Non-pigmented ciliary epithelial cell (primary cell): ENCODE results near the gene TOX4.
"Not testable (repeated sequence)": the region's sequence is repeated elsewhere in the genome, so short reads cannot be mapped to it uniquely, and the experiment has no call there.

ENCODE experiments used
- DNase-seq: peaks from one replicate; pipeline ENCODE4 v3.0.0-alpha.2; 2010; ENCODE audit warnings: low read depth

Gene TOX4

DNA sequence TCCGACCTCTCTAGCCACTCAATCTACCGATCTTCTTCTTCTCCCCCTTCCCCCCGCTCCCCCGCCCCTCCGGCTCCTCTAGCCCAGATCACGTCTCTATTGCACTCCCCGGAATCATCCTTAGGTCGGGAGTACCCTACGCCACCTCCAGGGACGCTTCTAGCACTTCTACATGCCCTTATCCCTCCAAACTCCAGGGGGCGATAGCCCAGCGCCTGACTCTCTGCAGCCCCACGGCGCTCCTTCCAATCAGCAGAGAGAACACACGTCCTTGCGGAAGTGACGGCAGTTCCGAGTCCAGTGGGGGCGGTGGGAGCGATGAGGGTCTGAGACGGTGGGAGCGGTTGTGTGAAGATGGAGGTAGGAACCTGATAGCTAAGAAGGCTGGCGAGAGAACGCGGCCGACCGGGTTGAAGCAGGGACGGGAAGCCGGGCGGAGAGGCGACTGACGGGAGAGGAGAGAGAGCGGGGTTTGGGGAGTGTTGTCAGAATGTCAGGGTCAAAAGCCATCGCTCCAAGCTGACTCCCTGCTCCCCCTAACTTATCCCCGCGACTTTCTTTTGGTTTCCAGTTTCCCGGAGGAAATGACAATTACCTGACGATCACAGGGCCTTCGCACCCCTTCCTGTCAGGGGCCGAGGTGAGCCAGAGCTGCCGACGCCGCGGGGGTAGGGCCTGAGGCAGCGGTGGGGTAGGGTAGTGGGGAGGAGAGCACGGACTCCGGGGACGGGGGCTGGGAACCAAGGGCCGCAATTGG, at the start of gene TOX4, which contains the start of gene RAB2B:
TSS of gene TOX4 (plus strand) at position 271 of the 757 bp plus-strand sequence. CDS start at position 355, 84 bp downstream.
TSS of gene RAB2B (minus strand) at position 35 of the 757 bp plus-strand sequence. CDS start 87 bp downstream, outside the sequence.
- DNase-seq = peak; percentile 96

DNA sequence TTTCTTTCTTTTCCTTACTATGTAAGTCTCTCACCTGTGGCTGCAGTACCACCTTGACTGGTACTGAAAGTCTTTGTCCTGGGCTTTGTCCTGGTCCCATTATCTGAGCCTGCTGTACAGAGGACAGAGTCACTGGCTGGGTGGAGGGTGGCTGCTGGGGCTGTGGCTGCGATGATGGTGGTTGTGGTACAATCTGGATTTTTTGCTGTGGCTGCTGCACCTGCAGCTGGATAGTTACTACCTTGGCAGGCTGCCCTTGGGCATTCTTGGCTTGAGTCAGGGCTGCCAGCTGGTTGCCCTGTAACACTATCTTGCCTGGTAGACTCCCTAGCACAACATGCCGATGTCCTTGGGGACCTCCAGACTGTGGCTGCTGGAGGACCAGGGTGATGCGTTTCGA, 48.1 kb upstream of the TOX4 start:
- DNase-seq = no peak

DNA sequence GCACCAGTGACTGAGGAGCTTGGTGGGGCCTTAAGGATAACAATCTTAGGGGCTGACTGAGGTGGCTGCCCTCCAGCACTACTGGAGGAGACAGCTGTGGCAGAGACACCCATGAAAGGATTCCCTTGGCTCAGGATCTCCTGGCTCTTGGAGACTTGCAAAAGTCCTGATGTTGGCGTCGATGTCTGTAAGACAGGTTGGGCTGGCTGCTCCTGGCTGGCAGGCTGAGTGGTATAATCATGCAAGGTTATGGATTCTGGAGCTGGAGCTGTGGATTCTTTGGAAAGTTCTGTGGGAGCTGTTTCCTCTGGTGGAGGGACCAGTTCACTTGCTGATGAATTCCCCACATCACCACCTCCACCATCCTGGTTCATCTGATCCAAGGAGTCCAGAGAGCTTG, 45.9 kb upstream of the TOX4 start:
- DNase-seq = no peak

DNA sequence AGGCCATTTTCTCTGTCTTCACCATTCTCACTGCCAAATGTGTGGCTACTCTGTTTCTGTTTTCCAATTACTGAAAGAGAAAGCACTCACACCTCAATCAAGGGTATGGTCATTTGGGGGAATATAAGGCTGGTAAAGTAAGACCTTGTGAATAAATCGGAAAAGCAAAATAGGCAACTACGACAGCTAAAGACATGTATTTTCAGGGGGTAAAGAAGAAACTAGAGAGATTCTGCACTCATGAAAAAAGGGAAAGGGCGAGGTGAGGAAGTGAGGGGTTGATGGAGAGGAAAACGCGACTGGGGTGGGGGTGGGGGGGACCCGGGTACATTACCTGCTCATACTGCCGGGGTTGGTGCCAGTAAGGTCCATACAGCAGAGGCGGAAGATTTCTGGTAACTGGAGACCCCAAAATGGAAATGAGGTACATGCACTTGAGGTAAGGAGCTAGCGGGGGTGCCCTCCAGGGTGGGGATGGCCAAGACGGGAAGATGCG, 40.4 kb upstream of the TOX4 start:
- no peak for DNase-seq

GRCh38 chr14:21437063-21437901, 39.7 kb upstream of the TOX4 start:
- DNase-seq = peak; percentile 96

DNA sequence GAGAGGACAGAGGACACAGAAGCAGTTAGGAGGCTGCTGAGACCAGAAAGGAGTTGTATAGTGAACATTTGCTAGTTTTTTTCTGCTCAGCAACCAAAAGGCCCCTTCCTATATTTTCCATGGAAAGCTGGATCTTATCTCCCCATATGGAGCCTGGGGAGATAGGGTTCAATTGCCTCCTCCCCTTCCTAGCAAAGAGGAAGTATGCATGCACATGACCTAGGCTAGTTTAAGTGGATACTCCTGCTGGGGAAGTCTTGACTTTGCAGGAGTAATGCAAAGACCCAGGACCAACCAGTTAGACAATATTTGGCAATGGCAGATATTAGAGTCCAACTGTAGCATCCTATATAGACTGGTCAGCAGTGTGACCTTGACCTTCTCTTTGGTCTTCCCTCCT, 36.1 kb upstream of the TOX4 start:
- no peak for DNase-seq

- DNase-seq = not testable (repeated sequence)
Measured at GRCh38 chr14:21442657-21443056, 34.3 kb upstream of the TOX4 start.

- no peak for DNase-seq
Measured at GRCh38 chr14:21449899-21450216, 27.1 kb upstream of the TOX4 start.

DNA sequence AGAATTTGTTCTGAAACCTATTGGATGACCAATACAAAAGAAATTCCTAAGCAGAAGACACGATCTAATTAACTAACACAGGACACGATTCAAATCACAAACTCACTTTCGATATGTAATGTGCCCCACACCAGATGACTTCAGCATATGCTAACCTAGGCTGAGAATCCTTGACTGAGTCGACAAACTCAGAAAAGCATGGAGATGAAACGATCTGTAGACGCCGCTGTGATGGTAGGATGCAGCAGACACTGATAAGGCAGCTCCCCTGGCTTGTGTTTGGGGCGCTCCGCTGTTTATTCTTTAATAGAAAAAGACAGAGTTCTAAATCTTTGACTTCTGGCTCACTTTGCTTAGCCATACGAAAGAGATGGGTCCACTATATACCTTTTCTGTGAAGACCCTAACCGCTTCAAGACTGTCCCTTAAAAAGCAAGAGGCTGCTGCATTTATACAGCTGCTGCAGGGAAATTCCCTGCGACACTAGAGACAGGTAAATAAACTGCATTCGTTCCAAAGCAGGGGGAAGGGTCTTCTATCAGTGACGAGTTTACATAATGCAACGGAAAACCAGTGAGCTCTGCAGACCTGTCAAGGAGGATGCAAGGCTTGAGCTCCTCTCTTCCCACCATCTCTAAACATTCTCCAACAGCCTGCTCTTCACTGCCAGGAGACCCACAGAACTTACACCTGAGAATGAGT, 22.0 kb upstream of the TOX4 start:
- DNase-seq = no peak

DNA sequence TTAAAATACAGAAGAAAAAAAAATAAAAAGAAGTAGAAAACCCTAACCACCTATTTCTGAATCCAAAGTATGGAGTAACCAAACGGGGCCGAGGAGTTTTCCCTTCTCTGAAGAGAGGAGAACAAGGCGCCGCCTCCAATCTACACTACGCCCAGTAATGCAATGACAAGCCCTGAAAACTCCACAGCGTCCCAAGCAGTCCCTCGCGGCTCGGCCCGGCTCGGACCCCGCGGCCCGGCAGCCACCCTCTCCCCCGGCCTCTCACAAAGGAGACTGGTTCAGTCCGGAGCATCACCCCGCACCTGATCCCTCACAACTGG, 21.4 kb upstream of the TOX4 start:
- no peak for DNase-seq

DNA sequence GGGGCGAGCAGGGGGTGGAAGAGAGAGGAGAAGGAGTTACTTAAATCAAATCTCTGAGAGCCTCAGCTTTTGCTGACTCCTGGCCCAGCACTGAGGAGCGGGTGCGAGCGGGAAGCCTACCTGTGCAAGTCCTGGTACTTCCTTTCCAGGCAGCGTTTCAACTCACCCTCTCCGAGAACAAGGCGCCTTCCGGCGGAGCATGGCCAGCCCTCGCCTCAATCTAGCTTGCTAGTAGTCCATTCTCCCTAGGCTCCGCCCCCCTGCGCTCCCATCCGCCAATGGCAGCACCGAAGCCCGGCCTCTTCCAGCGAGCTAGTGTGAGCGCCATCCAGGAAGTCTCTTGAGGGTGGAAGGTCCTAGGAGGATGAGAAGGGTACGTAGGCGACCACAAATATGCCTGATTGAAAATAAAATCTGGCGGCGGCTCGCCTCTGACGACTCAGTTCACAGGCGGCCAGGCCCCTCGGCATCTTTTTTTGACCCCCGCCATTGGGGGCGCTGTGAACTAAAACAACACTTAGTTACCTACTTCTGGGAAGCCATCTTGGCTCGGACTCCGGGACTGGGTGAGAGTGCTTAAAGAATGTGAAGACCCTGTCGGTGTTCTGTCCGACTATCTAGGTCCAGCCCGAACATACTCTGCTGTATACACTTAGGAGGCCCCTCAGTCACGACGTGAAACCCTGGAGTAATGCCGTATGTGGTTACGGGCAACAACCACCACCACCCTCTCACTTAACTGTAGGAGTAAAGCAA, 20.9 kb upstream of the TOX4 start, which contains the start of gene CHD8:
TSS of gene CHD8 (minus strand) at position 212 of the 756 bp plus-strand sequence. CDS start 24,480 bp downstream, outside the sequence.
- peak; percentile 99 for DNase-seq

DNA sequence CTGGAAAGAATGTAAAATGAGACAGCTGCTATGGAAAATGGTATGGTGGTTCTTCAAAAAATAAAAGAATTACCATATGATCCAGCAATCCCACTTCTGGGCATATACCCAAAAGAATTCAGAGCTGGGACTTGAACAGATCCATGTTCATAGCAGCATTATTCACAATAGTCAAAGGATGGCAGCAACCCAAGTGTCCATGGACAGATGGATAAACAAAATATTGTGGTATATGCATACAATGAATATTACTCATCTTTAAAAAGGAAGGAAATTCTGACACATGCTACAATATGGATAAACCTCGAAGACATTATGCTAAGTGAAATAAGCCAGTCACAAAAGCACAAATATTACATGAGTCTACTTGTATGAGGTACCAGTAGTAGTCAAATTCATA, 9.4 kb upstream of the TOX4 start:
- DNase-seq = peak; percentile 84

DNA sequence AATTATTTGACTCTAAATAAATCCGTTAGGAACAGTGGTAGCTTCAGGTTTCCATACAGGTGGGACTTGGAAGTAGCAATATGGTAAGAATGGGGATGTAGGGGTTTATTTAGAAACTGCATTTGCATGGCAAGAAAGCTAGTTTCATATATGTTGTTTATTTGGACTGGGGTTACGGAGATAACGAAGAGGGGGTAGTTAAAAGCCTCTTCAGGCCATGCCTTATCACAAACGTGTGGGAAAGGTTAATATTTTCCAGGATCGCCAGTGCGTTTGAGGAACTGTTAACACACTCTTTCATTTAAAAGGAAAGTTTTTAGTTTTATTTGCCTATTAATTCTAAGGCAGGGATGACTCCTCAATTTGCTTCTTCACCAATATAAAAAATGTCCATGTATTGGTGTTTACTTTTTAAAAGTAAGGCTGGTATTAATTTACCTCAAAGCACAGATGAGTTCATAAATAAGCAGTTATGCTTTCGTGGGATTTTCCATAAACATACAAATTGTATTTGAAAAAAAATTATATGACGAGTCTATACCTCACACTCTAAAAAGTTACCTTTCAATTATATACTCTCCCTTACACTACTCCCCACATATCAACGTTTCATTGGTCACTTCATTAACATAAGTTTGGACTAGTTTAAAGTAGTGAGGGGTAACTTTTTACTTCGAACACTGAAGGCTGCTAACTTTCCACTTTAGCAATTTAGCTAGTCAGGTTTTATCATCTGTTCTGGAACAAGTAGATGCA, 1.1 kb upstream of the TOX4 start:
- DNase-seq = no peak

DNA sequence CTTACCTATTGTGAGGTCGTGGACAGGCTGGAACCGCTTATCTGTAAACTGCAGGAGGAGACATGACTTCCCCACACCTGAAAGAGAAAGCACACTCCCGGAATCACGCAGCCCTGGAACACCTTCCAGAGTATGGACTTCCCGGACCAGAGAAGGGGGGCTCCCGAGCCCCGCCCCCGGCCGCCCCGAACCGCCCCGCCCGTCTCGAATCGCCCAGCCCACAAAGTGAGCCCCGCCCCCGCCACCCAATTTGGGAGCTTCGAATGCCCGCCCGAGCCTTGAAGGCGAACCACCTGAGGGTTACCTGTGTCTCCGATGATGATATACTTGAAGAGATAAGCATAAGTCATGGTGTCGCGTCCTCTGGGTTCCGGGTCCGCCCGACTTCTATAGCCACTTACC, 471 bp upstream of the TOX4 start:
- no peak for DNase-seq

- peak; percentile 78 for DNase-seq
Measured at GRCh38 chr14:21486640-21487087, 9.7 kb downstream of the TOX4 start.

DNA sequence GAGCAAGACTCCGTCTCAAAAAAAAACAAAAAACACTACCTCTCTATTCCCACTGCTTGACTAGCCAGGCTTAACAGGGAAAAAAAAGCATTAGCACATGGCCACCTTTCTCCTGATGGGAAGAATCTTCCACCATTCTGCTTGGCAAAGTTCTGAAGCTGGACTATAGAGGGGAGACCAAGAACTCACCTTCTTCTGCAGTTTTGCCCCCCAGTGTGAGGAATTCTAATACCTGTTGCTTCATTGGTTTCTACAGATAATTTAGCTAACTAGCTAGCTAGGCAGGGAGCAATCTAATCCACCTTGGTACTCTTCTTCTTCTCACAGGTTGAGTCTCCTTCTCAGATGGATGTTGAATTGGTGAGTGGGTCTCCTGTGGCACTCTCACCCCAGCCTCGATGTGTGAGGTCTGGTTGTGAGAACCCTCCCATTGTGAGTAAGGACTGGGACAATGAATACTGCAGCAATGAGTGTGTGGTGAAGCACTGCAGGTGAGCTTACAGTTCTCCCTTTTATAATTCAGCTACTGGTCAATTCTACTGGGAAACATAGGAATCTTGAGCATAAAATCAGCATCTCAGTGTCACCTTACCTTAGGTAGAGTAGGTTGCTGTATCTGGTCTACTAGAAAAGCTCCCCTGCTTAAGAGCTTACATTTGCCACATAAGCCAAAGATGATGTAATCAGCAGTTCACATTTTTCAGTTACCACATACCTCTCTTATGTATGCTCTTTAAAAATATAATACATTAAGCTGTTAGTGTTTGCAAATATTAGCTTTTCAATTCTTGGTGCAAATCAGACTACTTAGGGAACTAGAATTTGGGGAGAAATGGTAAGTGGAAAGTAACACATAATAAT, 18.1 kb downstream of the TOX4 start:
- no peak for DNase-seq

DNA sequence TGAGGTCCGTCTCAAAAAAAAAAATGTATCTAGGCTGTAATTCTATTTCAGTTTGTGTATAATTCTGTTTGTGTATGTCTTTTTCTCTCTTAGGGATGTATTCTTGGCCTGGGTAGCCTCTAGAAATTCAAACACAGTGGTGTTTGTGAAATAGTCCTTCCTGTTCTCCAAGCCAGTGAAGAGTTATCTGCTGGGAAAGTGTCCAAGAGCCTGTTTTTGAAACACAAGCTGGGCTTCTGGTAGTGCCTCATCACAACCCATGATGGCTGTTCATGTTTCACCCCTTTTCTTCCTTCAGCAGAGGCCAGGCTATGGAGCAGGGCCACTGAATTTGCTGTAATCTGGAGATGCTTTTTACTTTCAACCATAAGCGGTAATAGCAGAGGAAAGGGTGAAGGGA, 19.5 kb downstream of the TOX4 start:
- DNase-seq = no peak

DNA sequence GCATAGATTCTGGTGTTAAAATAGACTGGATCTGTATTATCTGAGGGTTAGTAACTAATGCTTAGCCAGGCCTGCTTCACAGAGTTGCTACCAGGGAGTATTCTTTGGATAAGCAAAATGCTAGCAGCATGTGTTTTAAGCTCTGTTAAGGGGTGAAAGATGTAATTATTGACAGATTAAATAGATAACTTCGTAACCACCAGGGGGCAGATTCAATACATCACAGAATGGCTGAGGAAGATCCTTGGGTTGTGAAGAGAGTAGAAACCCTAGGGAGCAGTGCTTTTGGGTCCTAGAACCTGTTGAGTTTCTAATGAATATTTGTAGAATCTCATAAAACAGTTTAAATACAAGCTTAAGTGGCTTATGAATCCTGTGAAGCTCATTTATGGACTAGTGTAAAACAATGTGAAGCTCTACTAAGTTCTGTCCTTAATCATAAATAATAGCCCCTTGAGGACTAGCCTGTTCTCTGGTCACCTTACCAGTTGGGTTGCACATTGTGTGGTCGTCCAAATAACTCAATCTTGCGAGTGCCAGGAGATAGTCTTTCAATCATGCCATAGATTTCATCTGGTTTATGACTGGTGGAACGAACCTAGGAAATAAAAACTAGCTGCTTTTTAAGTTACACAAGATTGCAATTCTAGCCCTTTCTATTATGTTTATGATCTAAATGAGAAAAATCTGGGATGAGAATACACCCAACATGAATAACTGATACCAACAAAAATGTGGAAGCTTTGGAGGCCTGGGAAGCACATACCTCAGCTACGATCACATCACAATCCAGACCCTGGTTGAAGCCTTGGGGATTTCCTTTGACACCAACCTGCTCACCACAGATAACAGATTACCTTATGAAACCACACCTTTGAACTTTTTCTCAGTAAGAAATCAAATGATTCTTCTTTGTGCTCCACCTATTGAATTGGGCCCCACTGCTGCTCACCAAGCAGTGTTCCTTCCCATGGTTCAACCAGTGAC, 21.8 kb downstream of the TOX4 start:
- no peak for DNase-seq

GRCh38 chr14:21501568-21501967, 24.6 kb downstream of the TOX4 start:
- DNase-seq = no peak
